ENCODE measurements around the gene RLIM. TPM values are rescaled to one million over a fixed set of nuclear protein-coding genes. Genes with fewer than 3 reads are reported as not detected.

RLIM gene
- total RNA-seq, 1 donor from 2014 or later, result 30.0 TPM

DNA sequence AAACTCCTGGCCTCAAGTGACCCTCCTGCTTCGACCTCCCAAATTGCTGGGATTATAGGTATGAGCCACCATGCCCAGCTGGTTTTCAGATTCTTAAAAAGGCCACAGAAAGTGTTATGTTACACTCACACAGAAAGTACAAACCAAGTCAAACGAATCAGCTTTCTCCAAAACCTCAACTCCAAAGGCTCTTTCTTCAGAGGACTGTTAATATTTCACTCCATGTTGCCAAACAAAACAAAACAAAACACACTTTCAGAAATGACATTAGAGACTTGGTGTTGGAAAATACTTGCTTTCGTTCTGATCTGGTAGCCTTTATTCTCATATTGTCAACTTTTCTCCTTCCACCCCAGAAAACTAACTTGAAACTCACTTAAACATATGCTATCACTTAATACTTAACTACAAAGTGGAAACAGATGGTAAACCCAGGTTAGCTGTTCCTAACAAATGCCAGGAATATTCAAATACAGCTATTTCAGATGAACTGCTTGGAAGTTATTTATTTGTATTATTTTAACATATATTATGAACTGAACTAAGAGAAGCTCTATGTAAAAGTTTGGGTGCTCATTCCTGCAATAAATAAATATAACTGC is 34.7 kb downstream of the RLIM start:
- no peak for DNase-seq

DNA sequence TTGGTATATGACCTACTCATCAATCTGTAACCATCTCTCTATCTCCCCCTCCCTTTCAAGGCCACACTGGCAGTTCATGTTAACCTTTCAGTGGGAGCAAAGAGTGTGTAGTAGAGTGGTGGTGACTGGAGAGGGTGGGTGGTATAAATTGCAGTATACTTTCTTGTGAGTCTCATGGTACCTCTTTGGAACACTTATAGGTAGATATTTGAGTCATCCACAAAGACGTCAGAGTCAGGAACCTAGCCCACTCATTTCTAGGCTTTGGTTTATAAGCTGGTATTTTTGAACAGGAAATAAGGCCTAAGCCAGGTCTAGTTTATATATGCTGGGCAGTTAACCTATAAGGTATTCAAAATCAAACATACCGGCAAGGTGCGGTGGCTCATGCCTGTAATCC is 36.3 kb downstream of the RLIM start:
- no peak overlapping the region for H3K27ac ChIP-seq
- no peaks in the 10 kb centered on the region for H3K9me3 ChIP-seq
- H3K4me1 ChIP-seq, result no peaks in the 10 kb centered on the region
- no peak for ATAC-seq
- H3K27me3 ChIP-seq, result no peaks in the 10 kb centered on the region
- TF ChIP-seq, protein P1, sequence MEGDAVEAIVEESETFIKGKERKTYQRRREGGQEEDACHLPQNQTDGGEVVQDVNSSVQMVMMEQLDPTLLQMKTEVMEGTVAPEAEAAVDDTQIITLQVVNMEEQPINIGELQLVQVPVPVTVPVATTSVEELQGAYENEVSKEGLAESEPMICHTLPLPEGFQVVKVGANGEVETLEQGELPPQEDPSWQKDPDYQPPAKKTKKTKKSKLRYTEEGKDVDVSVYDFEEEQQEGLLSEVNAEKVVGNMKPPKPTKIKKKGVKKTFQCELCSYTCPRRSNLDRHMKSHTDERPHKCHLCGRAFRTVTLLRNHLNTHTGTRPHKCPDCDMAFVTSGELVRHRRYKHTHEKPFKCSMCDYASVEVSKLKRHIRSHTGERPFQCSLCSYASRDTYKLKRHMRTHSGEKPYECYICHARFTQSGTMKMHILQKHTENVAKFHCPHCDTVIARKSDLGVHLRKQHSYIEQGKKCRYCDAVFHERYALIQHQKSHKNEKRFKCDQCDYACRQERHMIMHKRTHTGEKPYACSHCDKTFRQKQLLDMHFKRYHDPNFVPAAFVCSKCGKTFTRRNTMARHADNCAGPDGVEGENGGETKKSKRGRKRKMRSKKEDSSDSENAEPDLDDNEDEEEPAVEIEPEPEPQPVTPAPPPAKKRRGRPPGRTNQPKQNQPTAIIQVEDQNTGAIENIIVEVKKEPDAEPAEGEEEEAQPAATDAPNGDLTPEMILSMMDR (IDR thresholded peaks at IDR 0.05), result no peak
- no peaks in the 10 kb centered on the region for H3K36me3 ChIP-seq
- intact Hi-C loops (cut with DNase I), result no loop called here
- H3K4me3 ChIP-seq, result no peak overlapping the region
- DNase-seq, result no peak

More for the DNA sequence above, 34.7 kb downstream of the RLIM start:
- no peaks in the 10 kb centered on the region for H3K36me3 ChIP-seq
- intact Hi-C loops (cut with DNase I), result no loop called here
- no peaks in the 10 kb centered on the region for H3K27me3 ChIP-seq
- no peak overlapping the region for H3K4me3 ChIP-seq
- TF ChIP-seq, protein P1 (IDR thresholded peaks at IDR 0.05), result no peak
- no peak for ATAC-seq
- no peak overlapping the region for H3K27ac ChIP-seq
- H3K4me1 ChIP-seq, result no peaks in the 10 kb centered on the region
- no peaks in the 10 kb centered on the region for H3K9me3 ChIP-seq

DNA sequence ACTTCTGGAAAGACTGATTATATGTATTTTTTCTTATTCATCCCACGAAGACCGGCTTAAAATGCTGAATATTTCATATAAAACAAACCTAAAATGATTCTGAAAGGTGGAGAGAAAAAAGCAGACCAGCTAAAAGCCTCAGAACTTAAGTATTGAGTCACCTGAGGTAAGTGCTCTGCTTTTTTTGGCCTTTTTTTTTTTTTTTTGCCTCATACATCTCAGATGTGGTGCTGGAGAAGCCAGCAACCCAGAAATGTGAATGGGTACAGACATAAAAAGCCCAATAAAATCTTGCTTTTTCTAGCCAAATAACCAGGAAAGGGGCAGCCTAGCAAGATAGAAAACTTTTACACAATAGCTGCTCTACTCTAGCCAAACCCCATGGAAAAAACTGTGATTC is 57.0 kb downstream of the RLIM start:
- Histone ChIP-seq H3K4me1 (no peaks in the 10 kb centered on the region), H3K27ac (no peak overlapping the region), H3K9me3 (no peaks in the 10 kb centered on the region), H3K4me3 (no peak overlapping the region), H3K36me3 (no peaks in the 10 kb centered on the region), H3K27me3 (no peaks in the 10 kb centered on the region)
- no peak for DNase-seq
- no peak for ATAC-seq
- intact Hi-C loops (cut with DNase I), result no loop called here
- TF ChIP-seq, protein P1 (IDR thresholded peaks at IDR 0.05), result no peak

DNA sequence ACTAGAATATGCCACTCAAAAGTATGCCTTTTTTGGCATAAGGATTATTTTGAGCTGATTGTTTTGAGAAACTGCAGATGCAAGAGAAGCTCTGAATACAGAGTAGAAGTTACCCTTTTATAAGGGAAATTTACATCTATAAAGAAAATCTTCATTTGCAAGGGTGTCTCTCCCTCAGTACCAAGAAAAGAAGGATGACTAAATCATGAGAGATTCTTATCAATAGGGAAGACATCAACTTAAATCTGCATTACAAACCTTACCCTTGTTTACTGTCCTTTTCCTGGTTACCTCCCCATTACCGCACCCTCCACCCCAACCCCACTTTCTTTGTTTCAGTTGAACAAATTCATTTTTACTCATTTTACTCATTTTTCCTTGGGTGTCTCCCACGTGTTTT is 62.5 kb downstream of the RLIM start:
- H3K4me3 ChIP-seq, result no peak overlapping the region
- H3K27ac ChIP-seq, result no peak overlapping the region
- no peaks in the 10 kb centered on the region for H3K9me3 ChIP-seq
- ATAC-seq, result no peak
- H3K27me3 ChIP-seq, result no peaks in the 10 kb centered on the region
- no peaks in the 10 kb centered on the region for H3K36me3 ChIP-seq
- TF ChIP-seq, protein P1 (IDR thresholded peaks at IDR 0.05), result no peak
- no peak for DNase-seq
- intact Hi-C loops (cut with DNase I), result no loop called here
- H3K4me1 ChIP-seq, result no peaks in the 10 kb centered on the region

DNA sequence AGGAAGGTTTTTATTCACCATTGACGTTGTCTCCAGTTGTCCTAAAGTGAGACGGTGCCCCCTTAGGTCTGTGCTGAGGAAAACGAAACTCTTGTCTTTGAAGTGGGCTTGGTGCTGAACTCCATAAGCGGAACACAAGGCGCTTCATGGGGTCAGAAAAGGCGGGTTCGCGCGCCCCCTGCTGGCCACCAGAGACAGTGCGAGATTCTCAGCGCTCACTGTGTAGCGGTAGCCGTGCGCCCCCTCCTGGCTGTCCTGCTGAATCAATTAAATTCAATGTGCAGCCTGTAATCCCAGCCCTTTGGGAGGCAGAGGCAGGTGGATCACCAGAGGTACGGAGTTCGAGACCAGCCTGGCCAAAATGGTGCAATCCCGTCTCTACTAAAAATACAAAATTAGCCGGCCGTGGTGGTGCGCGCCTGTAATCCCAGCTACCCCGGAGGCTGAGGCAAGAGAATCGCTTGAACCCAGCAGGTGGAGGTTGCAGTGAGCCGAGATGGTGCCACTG is 64.1 kb downstream of the RLIM start:
- Histone ChIP-seq H3K27me3 (no peaks in the 10 kb centered on the region), H3K36me3 (no peaks in the 10 kb centered on the region), H3K4me1 (no peaks in the 10 kb centered on the region), H3K4me3 (no peak overlapping the region), H3K27ac (no peak overlapping the region), H3K9me3 (no peaks in the 10 kb centered on the region)
- TF ChIP-seq, protein P1 (IDR thresholded peaks at IDR 0.05), result peak; percentile 92
- DNase-seq (peak; percentile 90), ATAC-seq (peak; percentile 100)
- intact Hi-C loops (cut with DNase I), result no loop called here

DNA sequence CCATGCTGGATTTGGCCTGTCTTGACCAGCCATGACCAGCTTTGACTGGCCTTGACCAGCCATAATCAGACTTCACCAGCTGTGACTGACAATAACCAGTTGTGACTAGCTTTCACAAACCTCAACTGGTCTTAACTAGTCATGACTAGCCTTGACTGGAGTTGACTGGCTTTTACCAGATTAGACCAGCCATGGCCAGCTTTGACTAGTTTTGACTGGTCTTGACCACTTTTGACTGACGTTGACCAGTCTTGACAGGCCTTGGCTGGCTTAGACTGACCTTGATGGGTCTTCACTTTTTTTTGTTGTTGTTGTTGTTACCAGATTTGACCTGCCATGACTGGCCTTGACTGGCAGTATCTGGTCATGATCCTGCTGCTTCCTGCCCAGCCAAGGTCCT is 67.4 kb downstream of the RLIM start:
- Histone ChIP-seq H3K27me3 (no peaks in the 10 kb centered on the region), H3K27ac (no peak overlapping the region), H3K9me3 (no peaks in the 10 kb centered on the region), H3K36me3 (no peaks in the 10 kb centered on the region), H3K4me1 (no peaks in the 10 kb centered on the region), H3K4me3 (no peak overlapping the region)
- intact Hi-C loops (cut with DNase I), result no loop called here
- ATAC-seq (no peak), DNase-seq (no peak)
- TF ChIP-seq, protein P1 (IDR thresholded peaks at IDR 0.05), result no peak
